ENCODE data around the gene UBE2I. TPM values are rescaled to one million over a fixed set of nuclear protein-coding genes. Genes with fewer than 3 reads are reported as not detected.

The UBE2I gene
- total and polyA plus RNA-seq, 2 donors (not counting 1 experiment from before 2014, with no cell fraction given): 152 to 265 TPM

- H3K9me3 Mint-ChIP-seq (ENCODE audit: insufficient read depth): no peaks in the 10 kb centered on the region
- peaks cover 5% of the 10 kb centered on the region for H3K4me1 Mint-ChIP-seq
- no peaks in the 10 kb centered on the region for H3K4me1 ChIP-seq (ENCODE audit: control insufficient read depth in 2 of 2, insufficient read depth in 2 of 2, low read length in 2 of 2)
- ATAC-seq (ENCODE audit: low read depth) (no peak), DNase-seq (no peak)
- H3K27me3 Mint-ChIP-seq: no peaks in the 10 kb centered on the region
- WGBS (ENCODE audit: insufficient coverage): 78% methylated on average over 6 of the region's 11 CpGs
- H3K9me3 ChIP-seq (ENCODE audit: control extremely low read depth in 1 of 3, control insufficient read depth in 2 of 3, insufficient read depth in 1 of 3, low read length in 2 of 3): peaks cover 0 to 2% (median 0%) of the 10 kb centered on the region in 3 donors
- no peak for TF ChIP-seq EZH2 (IDR thresholded peaks at IDR 0.05; ENCODE audit: borderline replicate concordance, insufficient read depth, low read depth, low read length, poor library complexity, severe bottlenecking)
- TF ChIP-seq, protein P1, sequence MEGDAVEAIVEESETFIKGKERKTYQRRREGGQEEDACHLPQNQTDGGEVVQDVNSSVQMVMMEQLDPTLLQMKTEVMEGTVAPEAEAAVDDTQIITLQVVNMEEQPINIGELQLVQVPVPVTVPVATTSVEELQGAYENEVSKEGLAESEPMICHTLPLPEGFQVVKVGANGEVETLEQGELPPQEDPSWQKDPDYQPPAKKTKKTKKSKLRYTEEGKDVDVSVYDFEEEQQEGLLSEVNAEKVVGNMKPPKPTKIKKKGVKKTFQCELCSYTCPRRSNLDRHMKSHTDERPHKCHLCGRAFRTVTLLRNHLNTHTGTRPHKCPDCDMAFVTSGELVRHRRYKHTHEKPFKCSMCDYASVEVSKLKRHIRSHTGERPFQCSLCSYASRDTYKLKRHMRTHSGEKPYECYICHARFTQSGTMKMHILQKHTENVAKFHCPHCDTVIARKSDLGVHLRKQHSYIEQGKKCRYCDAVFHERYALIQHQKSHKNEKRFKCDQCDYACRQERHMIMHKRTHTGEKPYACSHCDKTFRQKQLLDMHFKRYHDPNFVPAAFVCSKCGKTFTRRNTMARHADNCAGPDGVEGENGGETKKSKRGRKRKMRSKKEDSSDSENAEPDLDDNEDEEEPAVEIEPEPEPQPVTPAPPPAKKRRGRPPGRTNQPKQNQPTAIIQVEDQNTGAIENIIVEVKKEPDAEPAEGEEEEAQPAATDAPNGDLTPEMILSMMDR (IDR thresholded peaks at IDR 0.05): no peak
- ChIA-PET CTCF (interaction anchor here (1.1 to 4.0 kb wide), 13 partner anchors 9 to 183 kb away, joined by 3 to 20 read pairs (median 5); partner anchors contain the start of gene UQCC4), POLR2A (interaction anchor here (1.2 kb wide), 1 partner anchor 53 kb away, joined by 3 read pairs; the partner anchor contains the start of gene UBE2I)
- H3K36me3 ChIP-seq (replicated peaks in 1 of 2; ENCODE audit: control extremely low read depth in 1 of 2, control insufficient read depth in 1 of 2, extremely low read depth in 1 of 2, insufficient read depth in 2 of 2, low read length in 1 of 2): peaks cover 0 to 63% of the 10 kb centered on the region in 2 experiments
- no peak overlapping the region for H2AFZ ChIP-seq (ENCODE audit: insufficient read depth, low read depth, low read length, poor library complexity, severe bottlenecking)
- intact Hi-C loops (cut with micrococcal nuclease): no loop called here
- no peak overlapping the region for H3K4me3 Mint-ChIP-seq
- H3K27ac Mint-ChIP-seq: no peak overlapping the region
- H3K79me2 ChIP-seq (ENCODE audit: control insufficient read depth, insufficient read depth, low read length): peaks cover 38% of the 10 kb centered on the region
- H3K4me2 ChIP-seq (replicated peaks; ENCODE audit: low read depth, low read length, poor library complexity, severe bottlenecking): no peak overlapping the region
- H3K4me3 ChIP-seq (ENCODE audit: control extremely low read depth in 1 of 5, extremely low read depth in 1 of 5, insufficient read depth in 1 of 5, low read depth in 2 of 5, low read length in 4 of 5): no peak overlapping the region
- peaks cover 69% of the 10 kb centered on the region for H4K20me1 ChIP-seq (ENCODE audit: control insufficient read depth, insufficient read depth, low read length, poor library complexity, severe bottlenecking)
- no peak overlapping the region for H3K9ac ChIP-seq (ENCODE audit: low read length)
- H3K27ac ChIP-seq (ENCODE audit: low read length in 2 of 2): no peak overlapping the region
- no peaks in the 10 kb centered on the region for H3K27me3 ChIP-seq (replicated peaks in 1 of 4; ENCODE audit: control extremely low read depth in 1 of 4, control insufficient read depth in 3 of 4, insufficient read depth in 4 of 4, low read length in 3 of 4)
Observed at GRCh38 chr16:1362807-1363206, 53.4 kb downstream of the UBE2I start.

DNA sequence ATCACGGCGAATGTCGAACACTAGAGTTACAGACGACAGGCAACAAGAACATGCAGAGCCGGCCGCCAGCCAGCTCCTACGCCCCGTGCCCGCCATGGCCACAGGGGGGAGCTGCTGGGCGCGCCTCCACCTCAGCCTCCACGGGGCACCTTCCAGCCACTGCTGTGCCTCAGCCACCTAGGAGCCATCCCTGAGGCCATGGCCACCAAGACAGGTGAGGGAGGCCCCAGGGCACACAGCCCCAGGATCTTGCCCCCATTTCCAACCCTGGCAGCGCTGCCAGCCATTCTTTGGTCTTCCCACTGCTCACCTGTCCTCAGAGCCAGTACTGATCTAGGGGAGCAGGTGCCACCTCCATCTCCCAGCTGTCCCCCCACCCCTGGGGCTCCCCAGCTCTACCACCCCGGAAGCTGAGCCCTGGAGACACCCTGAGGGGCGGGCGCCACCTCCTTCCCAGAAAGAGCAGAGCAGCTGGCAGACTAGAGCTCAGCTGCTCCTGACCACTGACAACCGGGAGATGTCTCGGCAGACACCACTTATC is 54.1 kb downstream of the UBE2I start:
- ChIA-PET CTCF (interaction anchor here (0.9 to 4.0 kb wide), 17 partner anchors 10 to 314 kb away, joined by 3 to 20 read pairs (median 4); partner anchors contain the start of genes JPT2 and UQCC4), POLR2A (interaction anchor here (0.7 to 1.2 kb wide), 2 partner anchors 32 to 54 kb away, joined by 3 read pairs; partner anchors contain the start of gene UBE2I)
- no peak overlapping the region for H3K4me3 Mint-ChIP-seq
- Histone ChIP-seq H2AFZ (ENCODE audit: insufficient read depth, low read depth, low read length, poor library complexity, severe bottlenecking) (no peak overlapping the region), H3K4me3 (ENCODE audit: control extremely low read depth in 1 of 5, extremely low read depth in 1 of 5, insufficient read depth in 1 of 5, low read depth in 2 of 5, low read length in 4 of 5) (no peak overlapping the region), H3K4me2 (replicated peaks; ENCODE audit: low read depth, low read length, poor library complexity, severe bottlenecking) (no peak overlapping the region), H3K9ac (ENCODE audit: low read length) (no peak overlapping the region), H3K36me3 (replicated peaks in 1 of 2; ENCODE audit: control extremely low read depth in 1 of 2, control insufficient read depth in 1 of 2, extremely low read depth in 1 of 2, insufficient read depth in 2 of 2, low read length in 1 of 2) (peaks cover 0 to 62% of the 10 kb centered on the region in 2 experiments), H4K20me1 (ENCODE audit: control insufficient read depth, insufficient read depth, low read length, poor library complexity, severe bottlenecking) (peaks cover 62% of the 10 kb centered on the region), H3K27ac (ENCODE audit: low read length in 2 of 2) (no peak overlapping the region), H3K9me3 (ENCODE audit: control extremely low read depth in 1 of 3, control insufficient read depth in 2 of 3, insufficient read depth in 1 of 3, low read length in 2 of 3) (peaks cover 0 to 2% (median 0%) of the 10 kb centered on the region in 3 donors), H3K27me3 (replicated peaks in 1 of 4; ENCODE audit: control extremely low read depth in 1 of 4, control insufficient read depth in 3 of 4, insufficient read depth in 4 of 4, low read length in 3 of 4) (no peaks in the 10 kb centered on the region), H3K4me1 (ENCODE audit: control insufficient read depth in 2 of 2, insufficient read depth in 2 of 2, low read length in 2 of 2) (no peaks in the 10 kb centered on the region), H3K79me2 (ENCODE audit: control insufficient read depth, insufficient read depth, low read length) (peaks cover 30% of the 10 kb centered on the region)
- intact Hi-C loops (cut with micrococcal nuclease): no loop called here
- TF ChIP-seq, protein P1 (IDR thresholded peaks at IDR 0.05): peak; percentile 93
- no peak for TF ChIP-seq EZH2 (IDR thresholded peaks at IDR 0.05; ENCODE audit: borderline replicate concordance, insufficient read depth, low read depth, low read length, poor library complexity, severe bottlenecking)
- peak overlapping the region; percentile 50 for H3K27ac Mint-ChIP-seq
- no peaks in the 10 kb centered on the region for H3K9me3 Mint-ChIP-seq (ENCODE audit: insufficient read depth)
- ATAC-seq (ENCODE audit: low read depth) (peak; percentile 94), DNase-seq (peak; percentile 79)
- H3K27me3 Mint-ChIP-seq: no peaks in the 10 kb centered on the region
- H3K4me1 Mint-ChIP-seq: peaks cover 2% of the 10 kb centered on the region
- 51% methylated on average over 18 of the region's 18 CpGs for WGBS (ENCODE audit: insufficient coverage)

Measured in B cell (primary cell).